Loucy (cell line): Measurements from ENCODE around the gene UBAP1.
"Not testable (repeated sequence)": the region's sequence is repeated elsewhere in the genome, so short reads cannot be mapped to it uniquely, and the experiment has no call there.

Experiments
- H2AFZ ChIP-seq: fragments of 200-600 bp; sonication (generic); 2 replicates; pipeline ENCODE4 v1.6.0; 2016; ENCODE audit warnings: antibody characterized with exemption, mild to moderate bottlenecking, low read length, moderate library complexity
- H3F3A ChIP-seq: fragments of 200-600 bp; 2 replicates; pipeline ENCODE4 v1.6.0; 2016; ENCODE audit warnings: antibody characterized with exemption, low read depth, mild to moderate bottlenecking
- H3K27me3 ChIP-seq: fragments of 200-600 bp; sonication (generic); 2 replicates; pipeline ENCODE4 v1.6.1; 2014; ENCODE audit warnings: low read length, mild to moderate bottlenecking; ENCODE audit not compliant: insufficient read depth, poor library complexity, severe bottlenecking
- H3K36me3 ChIP-seq: fragments of 200-600 bp; sonication (generic); 2 replicates; pipeline ENCODE4 v1.6.1; 2016; ENCODE audit warnings: low read length; ENCODE audit not compliant: insufficient read depth
- H3K4me1 ChIP-seq: fragments of 200-600 bp; sonication (generic); 2 replicates; pipeline ENCODE4 v1.5.1; 2014; ENCODE audit warnings: low read length, mild to moderate bottlenecking; ENCODE audit not compliant: insufficient read depth, poor library complexity, severe bottlenecking
- H3K4me2 ChIP-seq: fragments of 200-600 bp; sonication (generic); 2 replicates; pipeline ENCODE4 v1.6.0; 2014; ENCODE audit warnings: antibody characterized with exemption, low read length, low read depth, mild to moderate bottlenecking; ENCODE audit not compliant: poor library complexity, severe bottlenecking
- H3K4me3 ChIP-seq: fragments of 200-600 bp; sonication (generic); 2 replicates; pipeline ENCODE4 v1.5.1; 2014; ENCODE audit warnings: low read length, mild to moderate bottlenecking, mixed read lengths; ENCODE audit not compliant: poor library complexity, severe bottlenecking
- H3K79me2 ChIP-seq: fragments of 200-600 bp; sonication (generic); 2 replicates; pipeline ENCODE4 v1.6.1; 2014; ENCODE audit warnings: low read length; ENCODE audit not compliant: insufficient read depth
- H3K9ac ChIP-seq: fragments of 200-600 bp; sonication (generic); 2 replicates; pipeline ENCODE4 v1.6.0; 2014; ENCODE audit warnings: mild to moderate bottlenecking, low read depth, low read length, moderate library complexity; ENCODE audit not compliant: poor library complexity, severe bottlenecking
- H3K9me2 ChIP-seq: fragments of 200-600 bp; sonication (generic); replicated peaks from 2 replicates; pipeline ENCODE4 v1.6.1; 2016; ENCODE audit warnings: low read depth, low read length, mixed read lengths
- H3K9me3 ChIP-seq: fragments of 200-600 bp; sonication (generic); 2 replicates; pipeline ENCODE4 v1.6.1; 2014; ENCODE audit warnings: mild to moderate bottlenecking, antibody characterized with exemption, low read length, low read depth; ENCODE audit not compliant: insufficient read depth
- H4K20me1 ChIP-seq: fragments of 200-600 bp; sonication (generic); 2 replicates; pipeline ENCODE4 v1.6.0; 2014; ENCODE audit warnings: antibody characterized with exemption, low read length, mild to moderate bottlenecking; ENCODE audit not compliant: insufficient read depth, poor library complexity, severe bottlenecking
- TF ChIP-seq, protein P1 (sequence below): fragments of 200-600 bp; sonication (generic); conservative IDR thresholded peaks from 2 replicates; pipeline ENCODE4 v1.5.1; 2014; ENCODE audit warnings: mild to moderate bottlenecking, antibody characterized with exemption, low read length

UBAP1 gene

DNA sequence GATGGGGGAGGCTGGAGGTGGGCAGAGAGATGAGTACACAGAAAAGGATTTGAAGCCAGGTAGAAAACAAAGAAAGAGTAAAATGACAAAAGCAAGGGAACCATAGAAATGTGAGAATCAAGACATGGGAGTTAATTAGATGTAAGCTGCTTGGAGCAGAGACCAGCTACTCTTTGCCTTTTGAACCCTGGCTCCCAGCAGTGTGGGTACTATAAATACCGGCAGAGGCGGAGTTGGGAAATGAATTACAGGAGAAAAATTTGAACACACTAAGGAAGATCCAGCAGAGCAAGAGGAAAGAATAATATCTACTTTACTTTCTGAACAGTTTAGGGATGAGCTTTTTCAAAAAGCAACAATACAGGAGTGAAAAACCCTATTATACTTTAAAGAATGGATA is 113.7 kb downstream of the UBAP1 start:
- TF ChIP-seq, protein P1, sequence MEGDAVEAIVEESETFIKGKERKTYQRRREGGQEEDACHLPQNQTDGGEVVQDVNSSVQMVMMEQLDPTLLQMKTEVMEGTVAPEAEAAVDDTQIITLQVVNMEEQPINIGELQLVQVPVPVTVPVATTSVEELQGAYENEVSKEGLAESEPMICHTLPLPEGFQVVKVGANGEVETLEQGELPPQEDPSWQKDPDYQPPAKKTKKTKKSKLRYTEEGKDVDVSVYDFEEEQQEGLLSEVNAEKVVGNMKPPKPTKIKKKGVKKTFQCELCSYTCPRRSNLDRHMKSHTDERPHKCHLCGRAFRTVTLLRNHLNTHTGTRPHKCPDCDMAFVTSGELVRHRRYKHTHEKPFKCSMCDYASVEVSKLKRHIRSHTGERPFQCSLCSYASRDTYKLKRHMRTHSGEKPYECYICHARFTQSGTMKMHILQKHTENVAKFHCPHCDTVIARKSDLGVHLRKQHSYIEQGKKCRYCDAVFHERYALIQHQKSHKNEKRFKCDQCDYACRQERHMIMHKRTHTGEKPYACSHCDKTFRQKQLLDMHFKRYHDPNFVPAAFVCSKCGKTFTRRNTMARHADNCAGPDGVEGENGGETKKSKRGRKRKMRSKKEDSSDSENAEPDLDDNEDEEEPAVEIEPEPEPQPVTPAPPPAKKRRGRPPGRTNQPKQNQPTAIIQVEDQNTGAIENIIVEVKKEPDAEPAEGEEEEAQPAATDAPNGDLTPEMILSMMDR = no peak
- Histone ChIP-seq H3K9me2 (no peaks in the 10 kb centered on the region), H4K20me1 (no peaks in the 10 kb centered on the region), H3K4me1 (no peaks in the 10 kb centered on the region), H2AFZ (no peak overlapping the region), H3K9ac (no peak overlapping the region), H3K36me3 (no peaks in the 10 kb centered on the region), H3F3A (no peaks in the 10 kb centered on the region), H3K4me3 (no peak overlapping the region), H3K27me3 (no peaks in the 10 kb centered on the region), H3K9me3 (no peaks in the 10 kb centered on the region), H3K4me2 (no peak overlapping the region), H3K79me2 (no peaks in the 10 kb centered on the region)

DNA sequence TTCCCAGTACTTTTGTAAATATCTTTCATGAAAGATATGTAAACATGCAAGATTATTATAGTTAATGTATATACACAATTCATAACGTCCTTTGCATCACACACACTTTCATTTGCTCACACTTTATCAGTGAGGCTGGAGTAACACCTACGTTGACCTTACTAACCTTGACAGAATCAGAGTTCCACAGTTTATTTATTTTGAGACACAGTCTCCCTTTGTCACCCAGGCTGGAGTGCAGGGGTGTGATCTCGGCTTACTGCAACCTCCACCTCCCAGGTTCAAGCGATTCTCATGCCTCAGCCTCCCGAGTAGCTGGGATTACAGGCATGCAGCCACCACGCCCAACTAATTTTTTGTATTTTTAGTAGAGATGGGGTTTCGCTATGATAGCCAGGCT is 122.2 kb downstream of the UBAP1 start:
- H3K9me2 ChIP-seq, H3K27me3 ChIP-seq, H3K4me2 ChIP-seq, H3K4me1 ChIP-seq, H3K79me2 ChIP-seq, H4K20me1 ChIP-seq, H3F3A ChIP-seq, H2AFZ ChIP-seq, H3K36me3 ChIP-seq, H3K4me3 ChIP-seq, H3K9ac ChIP-seq, H3K9me3 ChIP-seq: not testable (repeated sequence)
